SH-SY5Y (cell line): Measurements from ENCODE around the gene PPP1R37.

ENCODE experiments used
- GATA2 ChIP-seq: IDR thresholded peaks from 2 replicates; pipeline ENCODE4 v1.6.1; 2011; ENCODE audit warnings: mild to moderate bottlenecking, low read depth, low read length
- GATA3 ChIP-seq: IDR thresholded peaks from 2 replicates; pipeline ENCODE4 v1.6.1; 2011; ENCODE audit warnings: low read depth, mild to moderate bottlenecking, low read length, moderate library complexity

PPP1R37 gene

DNA sequence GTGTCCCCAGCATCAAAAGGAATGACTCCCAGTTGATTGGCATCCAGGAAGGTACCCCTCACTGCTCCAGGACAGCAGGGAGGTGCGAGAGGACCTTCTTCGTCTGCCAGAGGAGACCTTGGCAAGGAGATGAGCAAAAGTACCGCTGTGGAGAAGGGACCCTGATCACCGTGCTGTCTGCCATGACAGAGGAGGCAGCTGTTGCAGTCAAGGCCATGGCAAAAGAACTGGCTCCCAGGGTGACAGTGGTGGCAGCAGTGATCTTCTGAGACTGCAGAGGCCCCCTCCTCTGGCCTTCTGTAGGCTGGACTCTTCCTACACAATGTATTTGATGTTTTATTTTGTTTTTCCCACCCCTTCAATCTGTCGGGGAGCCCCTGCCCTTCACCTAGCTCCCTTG is 35.8 kb downstream of the PPP1R37 start:
- TF ChIP-seq GATA2 (no peak), GATA3 (no peak)

DNA sequence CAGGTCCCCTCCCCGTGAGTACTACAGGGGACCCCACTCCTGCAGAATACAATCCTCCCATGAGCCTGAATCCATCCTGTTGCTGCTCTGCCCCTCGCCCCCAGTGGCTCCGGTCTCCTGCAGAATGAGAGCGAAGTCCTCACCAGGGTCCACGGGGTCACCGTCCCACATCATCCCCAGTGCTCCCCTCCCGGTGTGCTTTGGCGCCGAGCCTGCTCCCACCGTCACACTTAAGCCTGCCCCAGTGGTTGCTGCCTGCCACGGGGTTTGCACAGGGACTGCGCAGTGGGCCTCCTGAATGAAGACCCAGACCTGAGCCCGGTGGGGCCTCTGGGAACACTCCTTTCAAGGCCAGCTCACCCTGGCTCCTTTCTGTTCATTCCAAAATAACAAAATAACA is 37.3 kb downstream of the PPP1R37 start:
- no peak for TF ChIP-seq GATA2
- TF ChIP-seq GATA3 = no peak

DNA sequence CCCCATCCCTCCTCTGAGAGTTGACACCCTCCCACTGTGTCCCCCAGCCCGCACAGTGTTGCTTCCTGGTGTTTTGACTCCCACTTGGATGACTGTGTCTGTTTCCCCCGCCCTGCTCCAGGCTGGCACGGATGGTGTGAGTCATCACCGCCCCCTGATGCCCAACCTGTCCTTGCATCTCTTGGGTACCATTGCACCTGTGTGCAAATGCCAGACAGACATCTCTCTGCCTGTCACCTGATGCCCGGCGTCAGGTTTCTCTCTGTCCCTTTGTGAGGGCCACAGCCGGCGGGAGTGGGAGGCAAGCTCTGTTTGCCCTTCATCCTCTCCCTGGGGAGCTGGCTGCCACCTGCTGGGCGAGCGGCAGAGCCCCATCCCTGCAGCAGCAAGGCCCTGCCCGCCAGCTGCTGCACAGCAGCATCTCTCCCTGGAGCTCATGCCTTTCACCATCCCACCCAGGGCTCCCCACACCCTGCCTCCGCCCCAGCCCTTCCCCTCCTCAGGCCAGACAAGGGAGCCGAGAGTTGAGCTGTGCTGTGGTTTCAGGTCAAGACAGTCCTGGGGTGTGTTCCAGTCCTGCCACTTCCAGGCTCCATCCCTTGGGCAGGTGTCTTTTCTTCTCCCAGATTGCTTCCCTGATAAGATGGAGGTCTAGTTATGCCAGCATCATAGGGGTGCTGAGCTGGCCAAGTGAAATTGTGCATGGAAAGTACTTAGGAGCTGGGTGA is 38.1 kb downstream of the PPP1R37 start:
- TF ChIP-seq GATA2 (no peak; the same call in 1 of the 2 replicates), GATA3 (no peak)

DNA sequence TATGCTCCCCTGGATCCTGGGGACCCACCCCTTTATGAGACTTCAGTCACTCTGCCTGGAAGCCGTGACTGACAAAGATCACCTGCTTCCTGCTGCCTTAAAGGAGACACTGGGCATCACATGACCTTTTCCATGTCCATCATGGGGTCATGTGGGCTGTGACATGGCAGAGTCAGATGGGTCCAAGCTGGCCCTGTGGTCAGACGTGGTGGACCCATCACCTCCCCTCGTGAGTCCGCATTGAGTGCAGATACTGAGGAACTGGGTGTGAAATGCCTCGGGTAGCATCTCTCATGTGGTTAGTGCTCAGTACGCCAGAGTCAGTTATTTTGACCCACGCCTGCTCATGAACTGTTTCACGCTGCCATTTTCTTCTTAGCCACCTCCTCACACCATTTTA is 40.7 kb downstream of the PPP1R37 start:
- TF ChIP-seq GATA2 = no peak
- TF ChIP-seq GATA3 = no peak

DNA sequence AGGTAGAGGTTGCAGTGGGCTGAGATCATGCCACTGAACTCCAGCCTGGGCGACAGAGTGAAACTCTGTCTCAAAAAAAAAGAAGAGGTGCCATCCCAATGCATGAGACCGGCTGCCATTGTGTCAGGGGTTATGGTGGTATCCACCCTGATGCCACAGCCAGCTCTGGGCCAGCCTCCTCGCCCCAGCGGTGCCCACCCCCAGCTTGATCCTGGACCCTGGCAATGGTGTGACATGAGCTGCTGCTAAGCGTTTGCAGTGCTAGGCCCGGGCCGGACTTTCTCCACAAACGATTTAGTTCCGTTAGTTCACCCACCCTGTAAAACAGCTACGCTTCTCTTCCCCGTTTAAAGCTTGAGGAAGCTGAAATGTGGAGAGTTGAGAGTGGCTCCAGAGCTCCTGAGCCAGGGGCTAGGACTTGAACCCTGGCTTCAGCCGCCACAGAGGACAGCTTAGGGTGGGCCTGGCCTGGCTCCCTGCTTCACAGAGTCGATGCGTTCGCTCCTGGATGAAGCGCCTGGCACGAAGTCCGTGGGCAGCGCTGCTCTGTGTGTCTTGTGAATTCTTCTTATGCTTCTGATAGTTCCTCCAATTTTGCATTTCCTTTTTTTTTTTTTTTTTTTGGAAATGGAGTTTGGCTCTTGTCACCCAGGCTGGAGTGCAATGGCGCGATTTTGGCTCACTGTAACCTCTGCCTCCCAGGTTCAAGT is 42.4 kb downstream of the PPP1R37 start:
- no peak for TF ChIP-seq GATA2
- TF ChIP-seq GATA3 = no peak

DNA sequence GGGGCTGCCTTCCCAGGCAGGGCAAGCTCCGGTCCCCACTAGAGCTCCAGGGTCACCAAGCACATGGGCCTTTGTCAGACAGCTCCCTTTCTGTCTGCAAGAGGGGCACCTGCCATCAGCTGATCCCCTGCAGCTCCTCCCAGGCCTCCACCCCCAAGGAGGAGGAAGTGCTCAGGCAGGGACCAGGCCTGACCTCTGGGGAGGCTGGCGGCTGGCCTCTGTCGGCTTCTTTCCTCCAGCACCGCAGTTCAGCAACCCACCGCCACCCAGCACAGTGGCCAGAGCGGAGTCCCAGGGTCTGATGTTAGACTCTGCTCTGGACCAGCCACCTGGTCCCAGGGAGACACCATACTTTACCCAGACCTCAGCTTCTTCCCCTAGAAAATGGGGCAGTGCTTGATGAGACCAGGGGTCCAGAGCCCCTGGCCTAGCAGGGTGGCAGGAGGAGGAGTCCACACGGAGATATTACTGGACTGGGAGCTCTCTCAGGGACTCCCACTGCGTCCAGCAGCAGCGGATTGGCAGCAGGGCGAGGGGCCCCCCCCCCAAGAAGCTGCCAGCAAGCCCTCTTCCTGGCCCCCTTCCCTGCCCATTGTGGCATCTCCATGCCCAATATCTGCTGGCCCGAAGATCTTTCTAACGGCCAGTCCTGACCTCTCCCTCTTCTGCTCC is 43.7 kb downstream of the PPP1R37 start:
- TF ChIP-seq GATA3 (no peak), GATA2 (no peak)

DNA sequence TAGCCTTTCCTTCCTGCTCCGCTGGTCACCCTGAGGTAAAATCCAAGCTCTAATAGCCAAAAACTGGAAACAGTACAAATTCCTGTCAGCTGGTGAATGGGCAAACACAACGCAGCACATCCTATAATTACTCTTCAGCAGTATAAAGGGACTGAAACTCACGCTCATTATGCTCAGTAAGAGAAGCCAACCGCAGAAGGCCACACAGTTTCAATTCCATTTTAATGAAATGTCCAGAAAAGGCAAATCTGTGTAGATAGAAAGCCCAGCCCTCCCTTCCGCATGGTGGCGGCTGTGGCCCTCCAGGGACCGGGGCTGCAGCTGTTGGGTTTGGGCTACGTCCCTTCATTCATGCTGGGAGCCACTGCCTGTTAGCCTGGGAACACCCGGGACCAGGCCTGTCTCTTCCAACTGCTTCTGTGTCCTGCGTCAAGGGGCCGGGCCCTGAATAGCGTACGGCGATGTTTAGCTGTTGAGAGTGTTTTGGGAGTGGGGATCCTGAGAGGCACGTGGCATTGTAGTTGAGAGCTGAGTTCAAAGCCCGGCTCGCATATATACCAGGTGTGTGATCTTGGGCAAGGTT is 44.3 kb downstream of the PPP1R37 start:
- no peak for TF ChIP-seq GATA2
- no peak for TF ChIP-seq GATA3

DNA sequence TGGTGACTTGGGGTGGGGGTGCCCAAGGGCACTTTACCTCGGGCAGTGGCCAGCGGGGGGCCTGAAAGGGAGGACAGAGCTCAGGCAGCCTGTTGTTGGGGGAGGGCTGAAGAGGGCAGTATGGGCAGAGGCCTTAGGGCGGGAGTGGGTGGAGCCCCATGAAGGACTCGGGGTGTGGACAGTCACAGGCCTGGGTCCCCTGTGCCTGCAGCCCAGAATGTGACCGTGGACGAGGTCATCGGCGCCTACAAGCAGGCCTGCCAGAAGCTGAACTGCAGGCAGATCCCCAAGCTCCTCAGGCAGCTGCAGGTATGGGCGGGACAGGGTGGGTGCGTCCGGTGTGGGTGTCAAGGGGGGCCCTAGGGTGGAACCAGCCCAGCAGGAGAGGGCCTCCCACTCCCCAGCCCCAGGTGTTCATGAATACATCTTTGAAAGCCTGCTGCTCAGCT is 45.3 kb downstream of the PPP1R37 start:
- TF ChIP-seq GATA3 = no peak
- no peak for TF ChIP-seq GATA2

DNA sequence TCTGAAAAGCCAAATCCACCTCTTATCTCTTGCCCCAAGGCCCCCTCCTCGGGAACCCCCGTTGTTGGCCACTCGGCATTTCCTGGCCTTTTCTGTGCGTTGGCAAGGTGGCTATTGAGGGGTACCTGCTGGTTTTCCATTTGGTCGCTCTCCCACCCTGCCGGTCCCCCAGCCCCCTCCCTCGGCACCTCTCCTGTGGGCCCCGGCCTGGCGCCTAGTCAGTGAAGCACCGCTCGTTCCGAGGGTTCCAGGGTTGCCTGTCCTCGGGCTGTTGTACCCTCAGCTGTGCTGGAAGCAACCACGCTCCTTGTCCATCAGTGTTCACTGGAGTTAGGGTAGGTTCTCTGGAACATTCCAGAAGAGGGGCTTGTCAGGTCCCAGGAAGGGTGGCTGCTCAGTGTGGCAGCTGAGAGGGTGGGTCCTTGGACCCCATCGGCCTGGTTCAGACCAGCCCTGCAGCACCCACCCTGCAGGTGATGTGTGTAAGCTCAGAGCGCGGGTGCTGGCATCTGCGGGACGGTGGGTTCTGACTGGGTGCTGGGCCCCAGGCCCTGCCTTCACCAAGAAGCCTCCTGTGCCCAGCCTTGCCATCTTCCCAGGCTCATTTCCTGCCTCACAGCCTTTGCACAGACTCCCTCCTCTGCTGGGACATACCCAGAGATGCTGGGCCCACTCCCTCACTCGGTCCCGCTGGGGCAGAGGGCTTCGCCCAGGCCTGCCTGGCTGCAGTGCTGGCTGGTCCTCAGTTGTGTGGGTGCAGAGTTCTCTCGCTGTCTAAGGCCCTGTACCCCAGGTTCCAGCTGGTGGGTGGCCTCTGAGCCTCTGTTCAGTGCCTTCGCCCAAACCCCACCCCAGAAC is 46.5 kb downstream of the PPP1R37 start:
- no peak for TF ChIP-seq GATA3
- TF ChIP-seq GATA2 = no peak

DNA sequence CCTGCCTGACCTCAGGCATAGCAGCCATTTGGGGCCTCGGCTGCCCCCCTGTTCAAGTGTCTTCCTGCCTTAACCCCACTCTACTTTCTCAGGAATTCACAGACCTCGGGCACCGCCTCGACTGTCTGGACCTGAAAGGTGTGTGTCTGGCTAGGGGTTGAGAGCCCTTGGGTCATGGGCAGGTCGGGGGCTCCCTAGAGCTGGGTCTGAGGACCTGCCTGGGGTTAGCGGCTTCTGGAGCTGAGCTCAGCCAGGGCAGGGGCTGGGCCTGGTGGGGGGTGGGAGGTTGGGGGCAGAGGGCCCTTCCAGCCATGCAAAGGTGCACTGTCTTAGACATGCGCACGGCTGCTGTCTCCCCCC is 47.1 kb downstream of the PPP1R37 start:
- TF ChIP-seq GATA3 (no peak), GATA2 (no peak)

DNA sequence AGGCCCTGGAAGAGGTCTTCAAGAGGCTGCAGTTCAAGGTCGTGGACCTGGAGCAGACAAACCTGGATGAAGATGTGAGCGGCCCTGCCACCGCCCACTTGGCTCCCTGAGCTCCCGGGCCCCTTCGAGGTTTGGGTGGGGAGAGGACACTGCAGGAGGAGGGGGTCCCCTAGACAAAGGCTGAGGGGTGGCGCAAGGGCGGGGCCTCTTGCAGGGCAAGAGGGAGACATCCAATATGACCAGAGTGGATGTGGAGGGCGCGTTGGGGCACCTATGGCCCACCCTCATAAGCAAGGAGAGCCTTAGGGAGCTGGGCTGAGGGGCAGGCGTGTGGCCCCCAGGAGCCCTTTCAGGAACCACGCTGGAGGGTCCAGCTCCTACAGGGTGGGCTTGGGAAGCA is 47.6 kb downstream of the PPP1R37 start:
- TF ChIP-seq GATA3 = no peak
- no peak for TF ChIP-seq GATA2

DNA sequence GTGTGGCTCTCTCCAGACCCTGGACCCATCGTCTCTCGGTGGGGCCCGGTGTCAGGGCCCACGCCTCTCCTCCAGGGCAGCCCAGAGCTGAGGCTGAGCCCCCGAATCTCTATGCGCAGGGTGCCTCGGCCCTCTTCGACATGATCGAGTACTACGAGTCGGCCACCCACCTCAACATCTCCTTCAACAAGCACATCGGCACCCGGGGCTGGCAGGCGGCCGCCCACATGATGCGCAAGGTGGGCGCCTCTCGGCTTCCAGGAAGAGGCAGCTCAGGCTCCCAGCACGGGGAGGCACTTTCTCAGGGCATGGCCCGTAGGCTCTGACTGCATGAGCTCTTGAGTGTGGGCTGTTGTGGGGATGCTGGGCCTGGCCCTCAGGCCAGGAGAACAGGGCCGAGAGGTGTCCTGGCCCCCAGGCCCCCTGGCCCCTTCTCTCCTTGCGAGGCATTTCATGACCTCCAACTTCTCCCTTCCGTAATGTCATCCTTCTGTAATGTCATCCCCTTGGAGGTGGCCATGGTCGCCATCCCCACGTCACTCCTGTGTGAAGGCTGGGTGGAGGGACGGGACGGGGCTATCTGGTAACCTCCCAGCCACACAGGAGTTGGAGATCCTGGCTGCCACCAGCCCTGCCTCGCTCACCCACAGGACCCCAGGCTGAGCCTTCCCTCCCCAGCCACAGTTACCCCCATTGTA is 48.4 kb downstream of the PPP1R37 start:
- TF ChIP-seq GATA3 = no peak
